HepG2 (cell line): ENCODE results near the gene TTC28. TPM values are rescaled to one million over a fixed set of nuclear protein-coding genes. Genes with fewer than 3 reads are reported as not detected.

Experiments
- ARID5B ChIP-seq: IDR thresholded peaks from 2 replicates; pipeline ENCODE4 v1.4.0; 2020; ENCODE audit warnings: mild to moderate bottlenecking, missing genetic modification reagents
- CBX2 ChIP-seq, 2 experiments: fragments of 200-600 bp in 1 of 2; sonication (generic); formaldehyde crosslinking in 1 of 2; IDR thresholded peaks; 2 replicates each; pipeline versions ENCODE4 v1.7.0 to v1.8.1; 2018 to 2022; ENCODE audit warnings: low read depth in 2 of 2, low read length in 1 of 2, mild to moderate bottlenecking in 1 of 2, missing genetic modification reagents in 1 of 2
- RARA ChIP-seq: IDR thresholded peaks from 2 replicates; pipeline ENCODE4 v1.6.1; 2016; ENCODE audit warnings: missing genetic modification reagents, missing compliant biosample characterization
- SIX1 ChIP-seq: sonication (generic); formaldehyde crosslinking; IDR thresholded peaks from 2 replicates; pipeline ENCODE4 v1.4.0; 2020; ENCODE audit warnings: missing genetic modification reagents, borderline replicate concordance
- SKIL ChIP-seq: sonication (generic); formaldehyde crosslinking; IDR thresholded peaks from 2 replicates; pipeline ENCODE4 v1.8.0; 2022; ENCODE audit warnings: missing genetic modification reagents, mild to moderate bottlenecking, moderate library complexity, borderline replicate concordance
- SOX5 ChIP-seq: IDR thresholded peaks from 2 replicates; pipeline ENCODE4 v1.6.1; 2016; ENCODE audit warnings: borderline replicate concordance
- SSRP1 ChIP-seq: IDR thresholded peaks from 2 replicates; pipeline ENCODE4 v1.6.1; 2016; ENCODE audit warnings: control low read depth
- SYNCRIP ChIP-seq: fragments of 200-400 bp; formaldehyde crosslinking; IDR thresholded peaks from 2 replicates; pipeline ENCODE4 v1.6.1; 2018; ENCODE audit warnings: mild to moderate bottlenecking, low read depth, low read length; ENCODE audit not compliant: insufficient read depth
- TRAFD1 ChIP-seq: sonication (generic); formaldehyde crosslinking; IDR thresholded peaks from 2 replicates; pipeline ENCODE4 v1.5.1; 2020; ENCODE audit warnings: missing genetic modification reagents, mild to moderate bottlenecking, borderline replicate concordance
- WIZ ChIP-seq: sonication (generic); formaldehyde crosslinking; IDR thresholded peaks from 2 replicates; pipeline ENCODE4 v1.5.1; 2020; ENCODE audit warnings: mild to moderate bottlenecking, missing genetic modification reagents
- ZBTB33 ChIP-seq: sonication (generic); formaldehyde crosslinking; IDR thresholded peaks from 2 replicates; pipeline ENCODE4 v1.4.0; 2020; ENCODE audit warnings: missing genetic modification reagents
- ZNF207 ChIP-seq: fragments of 450-650 bp; IDR thresholded peaks from 2 replicates; pipeline ENCODE4 v1.6.1; 2016; ENCODE audit warnings: antibody characterized with exemption, borderline replicate concordance
- ZNF281 ChIP-seq: sonication (generic); formaldehyde crosslinking; IDR thresholded peaks from 2 replicates; pipeline ENCODE4 v1.4.0; 2020; ENCODE audit warnings: missing genetic modification reagents, borderline replicate concordance
- ZNF354B ChIP-seq: sonication (generic); formaldehyde crosslinking; IDR thresholded peaks from 2 replicates; pipeline ENCODE4 v1.8.0; 2022; ENCODE audit warnings: mild to moderate bottlenecking, missing genetic modification reagents
- ZNF484 ChIP-seq: sonication (generic); formaldehyde crosslinking; IDR thresholded peaks from 2 replicates; pipeline ENCODE4 v1.5.1; 2020; ENCODE audit warnings: mild to moderate bottlenecking, low read depth, missing genetic modification reagents, borderline replicate concordance
- ZNF7 ChIP-seq: IDR thresholded peaks from 2 replicates; pipeline ENCODE4 v1.6.1; 2016; ENCODE audit warnings: missing biosample characterization, missing genetic modification reagents
- polyA plus RNA-seq, 8 experiments: library from polyadenylated mRNA; depleted of rRNA in 3 of 8; stranded (reverse) in 7 of 8; unstranded in 1 of 8; fragments of >200 nt; fragmentation: Illumina TruSeq in 4 of 8; extraction: Trizol in 4 of 8; gene quantifications; 2 replicates each; pipeline versions ENCODE4 v1.2.1 to v1.2.3, GENCODE V29; 2011 to 2016; ENCODE audit warnings: low read depth in 4 of 8, missing spikeins in 1 of 8, mixed read lengths in 1 of 8; ENCODE audit not compliant: insufficient read depth in 1 of 8
- total RNA-seq, 5 experiments: library from RNA; depleted of rRNA; stranded (reverse); fragments of >200 nt; fragmentation: Illumina TruSeq; extraction: Trizol; gene quantifications; 2 replicates each; pipeline ENCODE4 v1.2.3, GENCODE V29; 2016; ENCODE audit warnings: low read depth in 1 of 5

Gene TTC28
- total and polyA plus RNA-seq, 2 of the 13 experiments (the other 11 are each of a cell fraction or from before 2014, with no cell fraction given): 4.2 to 13.1 TPM

- TF ChIP-seq TRAFD1 (no peak), ARID5B (CRISPR knock-in tag) (peak; percentile 95), SYNCRIP (no peak), SOX5 (peak; percentile 99), ZNF354B (CRISPR knock-in tag) (no peak), CBX2 (IDR thresholded peaks at IDR 0.05; ENCODE audit: low read depth, low read length) (no peak), CBX2 (CRISPR knock-in tag; IDR thresholded peaks at IDR 0.05; ENCODE audit: low read depth) (no peak), SSRP1 (peak; percentile 63; the same call in 1 of the 2 replicates), ZBTB33 (CRISPR knock-in tag) (no peak), SKIL (no peak), WIZ (no peak), RARA (CRISPR knock-in tag) (peak; percentile 89), ZNF281 (CRISPR knock-in tag) (peak; percentile 30; the same call in 1 of the 2 replicates), ZNF207 (no peak), SIX1 (CRISPR knock-in tag) (no peak), ZNF484 (no peak), ZNF7 (CRISPR knock-in tag) (no peak)
Observed at GRCh38 chr22:28424427-28425080, 255.1 kb downstream of the TTC28 start (continued).
